Globus pallidus (tissue), 1 donor: ENCODE results near the gene DIP2C.
A peak's percentile ranks its signal among the peaks of the same experiment; 100 is the strongest.

Experiments
- DNase-seq: peaks from one replicate; pipeline ENCODE4 v3.0.0-alpha.2; 2015; ENCODE audit warnings: low spot score

DIP2C gene

DNA sequence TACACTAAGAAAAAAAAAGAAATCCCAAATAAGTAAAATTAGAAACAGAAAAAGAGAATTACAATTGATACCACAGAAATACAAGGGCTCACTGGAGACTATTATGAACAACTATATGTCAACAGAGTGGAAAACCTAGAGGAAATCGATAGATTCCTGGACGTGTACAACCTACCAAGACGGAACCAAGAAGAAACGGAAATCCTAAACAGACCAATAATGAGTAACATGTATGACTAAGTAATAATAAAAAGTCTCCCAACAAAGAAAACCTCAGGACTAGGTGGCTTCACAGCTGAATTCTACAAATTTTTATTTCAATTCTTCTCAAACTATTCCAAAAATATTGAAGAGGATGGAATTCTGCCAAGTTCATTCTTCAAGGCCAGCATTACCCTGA lies 13.9 kb downstream of the DIP2C start:
- no peak for DNase-seq

DNA sequence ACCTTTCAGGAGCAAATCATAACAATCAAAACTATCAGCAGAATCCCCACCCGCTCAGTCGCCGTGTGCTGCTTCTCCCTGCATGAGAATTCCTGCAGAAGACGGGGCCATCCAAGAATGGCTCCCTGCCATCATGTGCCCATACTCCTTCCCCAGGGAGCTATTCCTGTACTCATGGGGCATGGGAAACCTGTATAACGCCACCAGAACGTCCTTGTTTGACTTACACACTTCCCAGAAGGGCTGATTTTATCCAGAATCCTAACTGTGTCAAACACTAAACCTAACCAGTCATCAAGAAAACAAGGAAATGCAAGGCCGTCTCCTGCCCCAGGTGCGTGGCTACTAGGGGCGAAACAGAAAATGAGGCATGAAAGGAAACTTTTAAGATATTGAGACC lies 16.0 kb downstream of the DIP2C start:
- no peak for DNase-seq

GRCh38 chr10:672992-673391 lies 16.5 kb downstream of the DIP2C start:
- no peak for DNase-seq

GRCh38 chr10:672203-672602 lies 17.3 kb downstream of the DIP2C start:
- no peak for DNase-seq

DNA sequence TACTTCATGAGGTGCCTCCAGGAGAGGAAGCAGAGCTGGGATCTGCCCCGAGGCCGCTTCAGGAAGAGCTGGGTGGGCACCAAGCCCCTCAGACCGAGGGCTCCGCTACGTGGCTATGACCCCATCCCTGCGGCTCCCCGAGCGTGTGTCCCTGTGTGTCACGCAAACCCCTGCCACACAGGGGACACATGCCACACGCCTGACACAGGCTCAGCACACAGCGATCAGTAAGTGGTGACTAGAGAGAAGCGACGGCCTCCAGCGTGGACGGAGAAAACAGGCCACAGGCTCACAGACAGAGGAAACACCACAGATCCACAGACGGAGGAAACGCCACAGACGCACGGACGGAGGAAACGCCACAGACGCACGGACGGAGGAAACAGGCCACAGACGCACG lies 18.5 kb downstream of the DIP2C start:
- DNase-seq, result no peak

DNA sequence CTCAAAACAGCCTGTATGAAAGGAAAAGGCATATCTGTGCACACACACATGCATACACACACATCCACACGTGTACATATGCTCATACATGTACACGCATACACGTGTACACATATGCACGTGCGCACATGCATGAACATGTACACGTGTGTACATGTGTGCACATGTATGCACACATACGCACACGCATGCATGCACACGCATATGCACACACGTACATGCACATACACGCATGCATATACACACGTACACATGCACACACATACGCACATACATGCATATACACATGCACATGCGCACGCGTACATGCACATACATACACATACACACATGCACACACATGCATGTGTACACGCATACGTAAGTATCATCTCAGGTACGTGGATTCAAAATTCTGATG lies 19.4 kb downstream of the DIP2C start:
- no peak for DNase-seq

GRCh38 chr10:668786-669485 lies 20.5 kb downstream of the DIP2C start:
- DNase-seq, result no peak

- DNase-seq, result no peak
Observed at GRCh38 chr10:667602-668143, 21.8 kb downstream of the DIP2C start.

DNA sequence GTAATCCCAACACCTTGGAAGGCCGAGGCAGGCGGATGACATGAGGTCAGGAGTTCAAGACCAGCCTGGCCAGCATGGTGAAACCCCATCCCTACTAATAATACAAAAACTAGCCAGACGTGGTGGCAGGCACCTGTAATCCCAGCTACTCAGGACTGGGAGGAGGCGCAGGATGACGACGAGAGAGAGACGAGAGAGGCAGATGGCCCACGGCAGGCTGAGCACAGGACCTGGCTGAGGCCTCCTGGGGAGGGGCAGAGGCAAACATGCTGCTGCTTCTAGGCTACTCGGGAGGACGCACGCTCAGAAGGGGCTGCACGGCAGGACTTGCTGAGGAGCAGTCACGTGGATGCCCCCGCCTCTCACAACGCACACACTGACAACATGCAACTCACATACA lies 22.4 kb downstream of the DIP2C start:
- no peak for DNase-seq

DNA sequence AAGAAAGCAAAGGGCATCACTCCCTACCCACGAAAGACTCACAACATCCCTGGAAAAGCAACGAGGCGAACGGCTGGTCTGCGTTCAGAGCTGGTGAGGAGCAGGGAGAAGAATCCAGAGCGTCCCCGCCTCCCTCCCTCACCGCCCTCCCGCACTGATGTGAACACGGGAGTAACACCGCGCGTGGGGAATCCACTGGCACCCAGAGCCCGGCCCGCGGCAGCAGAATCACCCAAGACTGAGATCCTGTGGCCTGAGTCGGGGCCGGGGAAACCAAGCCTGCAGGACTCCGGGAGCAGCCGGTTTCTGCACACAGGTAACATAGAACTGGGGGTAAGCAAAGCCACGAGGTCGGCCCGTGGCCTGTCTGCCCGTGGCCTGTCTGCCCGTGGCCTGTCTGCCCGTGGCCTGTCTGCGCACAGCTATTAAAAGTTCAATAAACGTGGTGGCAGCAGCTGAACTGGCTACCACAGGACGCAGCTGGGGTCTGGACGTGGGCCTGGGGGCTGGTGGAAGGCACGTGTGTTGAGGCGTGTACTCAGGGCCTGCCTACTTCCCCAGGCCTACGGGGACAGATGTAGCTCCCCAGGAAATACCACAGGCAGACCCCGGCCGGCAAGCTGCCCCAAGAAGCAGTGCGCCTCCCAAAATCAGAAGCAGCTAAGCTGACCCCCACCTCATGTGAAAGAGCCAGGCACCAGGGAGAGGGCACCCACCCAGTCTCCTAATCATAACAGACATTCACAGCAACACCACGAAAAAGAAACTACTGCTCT lies 23.0 kb downstream of the DIP2C start:
- no peak for DNase-seq

- no peak for DNase-seq
Observed at GRCh38 chr10:665579-666091, 23.8 kb downstream of the DIP2C start.

DNA sequence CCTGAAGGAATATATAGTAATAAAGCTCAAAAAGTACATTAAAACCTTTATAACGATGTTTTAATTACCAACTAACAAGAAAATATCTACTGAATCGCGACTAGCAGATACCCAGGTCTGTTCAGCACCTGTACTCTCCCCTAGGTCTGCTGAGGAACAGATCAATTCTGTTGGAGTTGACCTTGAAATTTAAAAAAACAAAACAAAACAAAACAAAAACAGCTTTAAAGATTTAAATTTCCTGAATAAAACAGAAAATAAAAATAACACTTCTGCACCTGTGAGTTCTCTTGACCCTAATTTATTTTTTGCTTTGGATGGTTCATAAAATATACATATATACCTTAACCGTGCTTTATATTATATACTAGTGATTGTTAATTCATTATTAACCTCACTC lies 24.6 kb downstream of the DIP2C start:
- DNase-seq, result no peak

DNA sequence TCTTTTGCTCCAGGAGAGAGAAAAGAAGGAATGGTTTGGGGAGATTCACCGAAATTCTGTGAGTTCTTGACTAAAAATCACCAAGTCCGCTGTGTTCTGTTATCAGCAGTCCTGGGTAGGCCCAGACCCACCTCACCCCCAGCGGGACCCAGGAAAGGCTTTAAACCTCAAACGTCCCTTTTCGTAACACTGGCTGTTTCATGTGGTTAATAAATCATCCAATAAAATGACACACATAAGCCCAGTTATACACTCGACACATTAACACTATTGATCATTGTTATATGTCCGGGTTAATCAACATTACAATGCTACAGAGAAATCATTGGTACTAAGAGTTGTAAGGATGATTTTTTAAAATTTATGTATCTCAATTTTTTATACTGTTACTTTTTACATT lies 25.2 kb downstream of the DIP2C start:
- no peak for DNase-seq

GRCh38 chr10:663831-664251 lies 25.6 kb downstream of the DIP2C start:
- DNase-seq, result peak; percentile 95

GRCh38 chr10:663466-663751 lies 26.1 kb downstream of the DIP2C start:
- peak; percentile 60 for DNase-seq

DNA sequence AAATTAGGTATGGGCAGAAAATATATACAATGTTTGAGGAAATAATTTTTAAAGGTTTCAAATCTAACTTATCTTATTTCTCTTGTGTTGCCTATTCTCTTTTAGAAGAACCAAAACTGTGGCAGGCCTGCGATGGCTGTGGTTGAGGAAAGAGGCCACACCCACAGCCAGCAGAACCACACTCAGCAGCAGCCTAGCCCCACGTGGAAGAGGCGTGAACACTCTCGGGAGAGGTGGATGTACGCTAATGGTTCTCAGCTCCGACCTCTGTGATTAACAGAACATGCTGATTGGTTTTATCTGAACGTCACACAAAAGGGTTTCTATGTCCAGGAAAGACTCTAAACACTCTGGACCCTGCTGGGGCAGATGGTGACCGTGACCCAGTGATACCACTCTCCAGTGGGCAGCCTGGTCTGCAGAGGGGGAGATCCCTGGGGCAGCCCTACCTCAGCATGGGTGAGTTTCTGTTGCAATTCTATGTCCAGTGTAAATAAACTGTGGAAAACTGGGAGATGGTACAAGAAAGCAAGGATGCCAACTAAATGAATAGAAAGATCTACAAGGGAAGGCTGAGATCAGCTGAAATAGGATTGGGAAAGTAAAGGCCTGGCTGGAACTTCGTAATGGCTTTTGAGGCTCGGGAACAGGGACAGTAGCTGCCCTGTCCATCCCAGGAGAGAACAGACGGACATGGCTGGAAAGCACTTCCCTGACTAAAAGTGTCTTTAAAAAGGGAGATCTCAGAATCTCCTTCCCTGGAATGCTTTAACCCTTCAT lies 26.6 kb downstream of the DIP2C start:
- peak; percentile 67 for DNase-seq

DNA sequence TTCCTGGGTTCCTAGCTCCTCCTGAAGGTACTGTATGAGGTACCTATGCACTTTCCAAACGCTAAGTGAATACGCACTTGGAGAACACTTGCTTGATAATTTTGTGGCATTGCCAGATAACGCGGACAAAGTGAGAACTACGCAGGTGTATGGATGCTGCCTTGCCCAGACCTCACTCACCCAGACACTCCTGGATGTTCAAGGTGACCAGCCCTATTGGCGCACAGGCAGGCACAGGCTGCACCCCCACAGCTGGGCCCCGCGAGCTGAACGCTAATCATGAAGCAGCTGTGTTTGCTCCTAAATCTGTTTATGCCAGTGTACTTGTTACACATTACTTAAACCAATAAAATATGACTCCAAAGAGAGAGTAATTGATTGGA lies 27.3 kb downstream of the DIP2C start:
- DNase-seq, result no peak

DNA sequence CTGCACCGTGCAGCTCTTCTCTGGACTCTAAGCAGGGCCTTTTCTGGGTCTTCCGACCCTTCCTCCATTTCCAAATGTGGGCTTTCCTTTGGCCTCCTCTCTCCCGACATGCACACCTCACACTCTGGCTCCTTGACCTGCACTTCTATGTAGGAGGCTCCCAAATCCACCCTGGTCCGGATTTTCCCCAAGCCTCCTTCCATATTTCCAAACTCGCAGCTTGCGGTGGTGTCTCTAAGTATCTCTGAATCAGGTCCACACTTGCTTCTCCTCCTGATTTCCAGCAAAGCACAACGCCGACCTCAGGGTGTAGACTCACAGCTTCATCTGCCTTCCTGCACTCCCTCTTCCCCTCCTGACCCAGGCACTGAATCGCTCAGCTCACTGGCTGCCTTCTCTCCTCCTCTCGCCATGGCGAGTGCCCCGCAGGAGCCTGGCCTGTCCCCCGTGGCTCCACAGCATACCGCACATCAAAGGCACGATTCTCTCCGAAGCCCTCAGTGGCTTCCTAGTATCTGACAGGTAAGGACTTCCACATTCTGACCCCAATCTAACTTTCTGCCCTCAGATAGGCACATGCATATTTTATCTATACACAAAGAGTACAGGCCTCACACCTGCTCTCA lies 27.8 kb downstream of the DIP2C start:
- DNase-seq, result no peak

GRCh38 chr10:660970-661596 lies 28.4 kb downstream of the DIP2C start:
- peak; percentile 61 for DNase-seq

- DNase-seq, result no peak
Observed at GRCh38 chr10:660413-660969, 29.0 kb downstream of the DIP2C start.

- DNase-seq, result no peak
Observed at GRCh38 chr10:659688-660141, 29.8 kb downstream of the DIP2C start.
